Stimulated activated memory B cell treated with anti-CD40 and anti-IgM and Interleukin-4, amounts not matched to agents 10 μg/mL and 1 μg/mL and 100 μg/mL, for 72 hours (primary cell): Measurements from ENCODE around the gene IL4R.
A peak's percentile ranks its signal among the peaks of the same experiment; 100 is the strongest.

Experiments
- ATAC-seq: fragments of 150-1000 bp; cut with Tn5 transposase; 2 replicates; pipeline ENCODE4 v1.10.0; 2021
- H3K27ac Mint-ChIP-seq: one replicate; pipeline ENCODE4 v1.8.0; 2022; ENCODE audit warnings: mild to moderate bottlenecking, mixed read lengths
- H3K27me3 Mint-ChIP-seq: one replicate; pipeline ENCODE4 v1.8.0; 2022; ENCODE audit warnings: mixed read lengths
- H3K36me3 Mint-ChIP-seq: one replicate; pipeline ENCODE4 v1.8.0; 2022; ENCODE audit warnings: mixed read lengths
- H3K4me1 Mint-ChIP-seq: one replicate; pipeline ENCODE4 v1.8.0; 2022; ENCODE audit warnings: mixed read lengths
- H3K4me3 Mint-ChIP-seq: one replicate; pipeline ENCODE4 v1.8.0; 2022; ENCODE audit warnings: mild to moderate bottlenecking, moderate library complexity, mixed read lengths
- H3K9me3 Mint-ChIP-seq: one replicate; pipeline ENCODE4 v1.8.0; 2022; ENCODE audit warnings: mixed read lengths

IL4R gene

GRCh38 chr16:27364493-27365141 is 50.8 kb downstream of the IL4R start:
- no peaks in the 10 kb centered on the region for H3K9me3 Mint-ChIP-seq
- no peak for ATAC-seq
- peaks cover 38% of the 10 kb centered on the region for H3K4me1 Mint-ChIP-seq
- peaks cover 49% of the 10 kb centered on the region for H3K36me3 Mint-ChIP-seq
- H3K4me3 Mint-ChIP-seq = no peak overlapping the region
- no peaks in the 10 kb centered on the region for H3K27me3 Mint-ChIP-seq
- no peak overlapping the region for H3K27ac Mint-ChIP-seq

- no peak overlapping the region for H3K27ac Mint-ChIP-seq
- H3K36me3 Mint-ChIP-seq = peaks cover 49% of the 10 kb centered on the region
- no peak for ATAC-seq
Observed at GRCh38 chr16:27365142-27366089, 51.6 kb downstream of the IL4R start.

GRCh38 chr16:27366687-27367460 is 53.1 kb downstream of the IL4R start:
- Mint-ChIP-seq H3K4me3 (peak overlapping the region; percentile 48), H3K27me3 (no peaks in the 10 kb centered on the region), H3K36me3 (peaks cover 35% of the 10 kb centered on the region), H3K4me1 (peaks cover 38% of the 10 kb centered on the region), H3K9me3 (peaks cover 3% of the 10 kb centered on the region), H3K27ac (peak overlapping the region; percentile 95)
- peak; percentile 35 for ATAC-seq

More at GRCh38 chr16:27365142-27366089, 51.6 kb downstream of the IL4R start:
- Mint-ChIP-seq H3K27me3 (no peaks in the 10 kb centered on the region), H3K4me1 (peaks cover 38% of the 10 kb centered on the region), H3K9me3 (peaks cover 3% of the 10 kb centered on the region), H3K4me3 (no peak overlapping the region)

GRCh38 chr16:27367461-27368357 is 53.9 kb downstream of the IL4R start:
- Mint-ChIP-seq H3K4me3 (peak overlapping the region; percentile 63), H3K27ac (peak overlapping the region; percentile 95), H3K27me3 (no peaks in the 10 kb centered on the region), H3K4me1 (peaks cover 38% of the 10 kb centered on the region), H3K36me3 (peaks cover 27% of the 10 kb centered on the region), H3K9me3 (peaks cover 3% of the 10 kb centered on the region)
- peak; percentile 88 for ATAC-seq

- peaks cover 37% of the 10 kb centered on the region for H3K4me1 Mint-ChIP-seq
- H3K4me3 Mint-ChIP-seq = peak overlapping the region; percentile 63
- peaks cover 20% of the 10 kb centered on the region for H3K36me3 Mint-ChIP-seq
- peak overlapping the region; percentile 95 for H3K27ac Mint-ChIP-seq
- H3K27me3 Mint-ChIP-seq = no peaks in the 10 kb centered on the region
- no peak for ATAC-seq
- H3K9me3 Mint-ChIP-seq = peaks cover 3% of the 10 kb centered on the region
Observed at GRCh38 chr16:27368358-27368722, 54.6 kb downstream of the IL4R start.

GRCh38 chr16:27369806-27370205 is 56.0 kb downstream of the IL4R start:
- Mint-ChIP-seq H3K36me3 (peaks cover 6% of the 10 kb centered on the region), H3K27ac (peak overlapping the region; percentile 17), H3K27me3 (no peaks in the 10 kb centered on the region), H3K4me1 (peaks cover 23% of the 10 kb centered on the region), H3K9me3 (peaks cover 3% of the 10 kb centered on the region), H3K4me3 (no peak overlapping the region)
- no peak for ATAC-seq

GRCh38 chr16:27370318-27370717 is 56.5 kb downstream of the IL4R start:
- Mint-ChIP-seq H3K4me3 (no peak overlapping the region), H3K9me3 (peaks cover 3% of the 10 kb centered on the region), H3K4me1 (peaks cover 22% of the 10 kb centered on the region), H3K27ac (peak overlapping the region; percentile 17), H3K36me3 (peaks cover under 1% of the 10 kb centered on the region), H3K27me3 (no peaks in the 10 kb centered on the region)
- ATAC-seq = no peak

- no peak for ATAC-seq
- Mint-ChIP-seq H3K4me1 (peaks cover 25% of the 10 kb centered on the region), H3K9me3 (peaks cover 3% of the 10 kb centered on the region), H3K27me3 (no peaks in the 10 kb centered on the region), H3K36me3 (no peaks in the 10 kb centered on the region), H3K4me3 (no peak overlapping the region), H3K27ac (no peak overlapping the region)
Observed at GRCh38 chr16:27373312-27373711, 59.5 kb downstream of the IL4R start.

GRCh38 chr16:27374221-27374803 is 60.5 kb downstream of the IL4R start:
- peaks cover 29% of the 10 kb centered on the region for H3K4me1 Mint-ChIP-seq
- no peaks in the 10 kb centered on the region for H3K36me3 Mint-ChIP-seq
- peak; percentile 68 for ATAC-seq
- peaks cover 3% of the 10 kb centered on the region for H3K9me3 Mint-ChIP-seq
- H3K27ac Mint-ChIP-seq = no peak overlapping the region
- H3K4me3 Mint-ChIP-seq = no peak overlapping the region
- H3K27me3 Mint-ChIP-seq = no peaks in the 10 kb centered on the region

GRCh38 chr16:27374804-27375425 is 61.1 kb downstream of the IL4R start:
- Mint-ChIP-seq H3K27ac (no peak overlapping the region), H3K36me3 (no peaks in the 10 kb centered on the region), H3K4me1 (peaks cover 29% of the 10 kb centered on the region), H3K4me3 (no peak overlapping the region), H3K27me3 (no peaks in the 10 kb centered on the region), H3K9me3 (peaks cover 3% of the 10 kb centered on the region)
- peak; percentile 77 for ATAC-seq

- peak; percentile 70 for ATAC-seq
Observed at GRCh38 chr16:27377666-27378485, 64.1 kb downstream of the IL4R start.

GRCh38 chr16:27378871-27379481 is 65.2 kb downstream of the IL4R start:
- Mint-ChIP-seq H3K27ac (peak overlapping the region; percentile 68), H3K4me1 (peaks cover 40% of the 10 kb centered on the region), H3K4me3 (peak overlapping the region; percentile 2), H3K9me3 (peaks cover 3% of the 10 kb centered on the region), H3K36me3 (no peaks in the 10 kb centered on the region), H3K27me3 (peaks cover 14% of the 10 kb centered on the region)
- ATAC-seq = peak; percentile 53

More at GRCh38 chr16:27377666-27378485, 64.1 kb downstream of the IL4R start:
- Mint-ChIP-seq H3K27me3 (peaks cover 14% of the 10 kb centered on the region), H3K9me3 (no peaks in the 10 kb centered on the region), H3K4me3 (peak overlapping the region; percentile 43), H3K36me3 (no peaks in the 10 kb centered on the region), H3K4me1 (peaks cover 36% of the 10 kb centered on the region), H3K27ac (peak overlapping the region; percentile 68)

GRCh38 chr16:27379919-27380318 is 66.1 kb downstream of the IL4R start:
- Mint-ChIP-seq H3K36me3 (peaks cover 7% of the 10 kb centered on the region), H3K27me3 (peaks cover 14% of the 10 kb centered on the region), H3K4me3 (no peak overlapping the region), H3K9me3 (peaks cover 8% of the 10 kb centered on the region), H3K4me1 (peaks cover 47% of the 10 kb centered on the region), H3K27ac (no peak overlapping the region)
- no peak for ATAC-seq
